GM12878 (cell line): Measurements from ENCODE around the gene EPS8. TPM values are rescaled to one million over a fixed set of nuclear protein-coding genes. Genes with fewer than 3 reads are reported as not detected.

Experiments used
- ATAC-seq: fragments of 200-7000 bp; cut with Tn5 transposase; 3 replicates; pipeline ENCODE4 v1.9.1; 2020; ENCODE audit warnings: mild to moderate bottlenecking, moderate library complexity
- BruUV-seq: library from RNA; stranded (reverse); fragments of 400-500 nt; replicated peaks from 2 replicates; lab custom pipeline; 2021; lab: Mats Ljungman, UMichigan
- CTCF ChIA-PET: fragments of 300-600 bp; sonication (Branson Sonifier 250); formaldehyde crosslinking; extraction: SDS; loops from one replicate; lab custom pipeline; 2021; ENCODE audit warnings: inconsistent platforms; lab: Yijun Ruan, JAX
- POLR2A ChIA-PET: fragments of 350-600 bp; formaldehyde crosslinking; extraction: SDS; loops from one replicate; lab custom pipeline; 2021; ENCODE audit warnings: inconsistent platforms; lab: Charles Lee
- RAD21 ChIA-PET: fragments of 300-600 bp; sonication (Branson Sonifier 250); formaldehyde crosslinking; loops from one replicate; lab custom pipeline; 2023; ENCODE audit warnings: antibody characterized with exemption; ENCODE audit not compliant: unreplicated experiment; lab: Charles Lee
- SMC1A ChIA-PET: fragments of 300-600 bp; sonication (Branson Sonifier 250); formaldehyde crosslinking; loops from one replicate; lab custom pipeline; 2023; ENCODE audit not compliant: unreplicated experiment, uncharacterized antibody; lab: Charles Lee
- DNase-seq: peaks from one replicate; pipeline ENCODE4 v3.0.0-alpha.2; 2011; ENCODE audit warnings: low read depth, low spot score
- FAIRE-seq: peaks from 3 replicates; lab custom pipeline; 2011; peaks lifted over from hg19 to GRCh38; lab: Jason Lieb, UNC
- H2AFZ ChIP-seq: 2 replicates; pipeline ENCODE4 v1.6.0; 2011; ENCODE audit warnings: low read depth, low read length, control low read depth; ENCODE audit not compliant: control insufficient read depth
- H3K27ac ChIP-seq: 2 replicates; pipeline ENCODE4 v1.5.1; 2011; ENCODE audit warnings: control low read depth; ENCODE audit not compliant: control insufficient read depth, insufficient read depth
- H3K27me3 ChIP-seq, 2 experiments: replicated peaks in 1 of 2; 2 replicates each; pipeline versions ENCODE4 v1.6.0 to v1.6.1; 2011; ENCODE audit warnings: low read length in 1 of 2; ENCODE audit not compliant: control insufficient read depth in 2 of 2, insufficient read depth in 2 of 2
- H3K36me3 ChIP-seq, 2 experiments: 2 replicates each; pipeline ENCODE4 v1.5.1; 2011; ENCODE audit warnings: low read length in 1 of 2; ENCODE audit not compliant: control insufficient read depth in 2 of 2, insufficient read depth in 2 of 2
- H3K4me1 ChIP-seq: 2 replicates; pipeline ENCODE4 v1.6.1; 2011; ENCODE audit warnings: mild to moderate bottlenecking, low read length, moderate library complexity, mixed read lengths; ENCODE audit not compliant: control insufficient read depth, insufficient read depth
- H3K4me2 ChIP-seq: 2 replicates; pipeline ENCODE4 v1.6.0; 2011; ENCODE audit warnings: control low read depth; ENCODE audit not compliant: control insufficient read depth, insufficient read depth
- H3K4me3 ChIP-seq: fragments of 200-600 bp; sonication (generic); 2 replicates; pipeline ENCODE4 v1.5.1; 2016
- H3K79me2 ChIP-seq: 2 replicates; pipeline ENCODE4 v1.6.0; 2011; ENCODE audit warnings: low read length; ENCODE audit not compliant: control insufficient read depth, insufficient read depth
- H3K9ac ChIP-seq: 2 replicates; pipeline ENCODE4 v1.8.0; 2011; ENCODE audit warnings: low read length, control low read depth, mixed read lengths; ENCODE audit not compliant: control insufficient read depth, insufficient read depth
- H3K9me3 ChIP-seq: replicated peaks from 3 replicates; pipeline ENCODE4 v1.5.1; 2011; ENCODE audit warnings: mild to moderate bottlenecking, low read length; ENCODE audit not compliant: control insufficient read depth, insufficient read depth
- H4K20me1 ChIP-seq: 2 replicates; pipeline ENCODE4 v1.6.0; 2011; ENCODE audit not compliant: control insufficient read depth, insufficient read depth
- ASH2L ChIP-seq: fragments of 300-600, 200-600 bp; sonication (generic); IDR thresholded peaks from 2 replicates; pipeline ENCODE4 v1.6.1; 2017; ENCODE audit warnings: low read depth, mild to moderate bottlenecking, borderline replicate concordance
- BCL11A ChIP-seq: IDR thresholded peaks from 2 replicates; pipeline ENCODE4 v1.6.1; 2011; ENCODE audit warnings: low read depth, low read length
- CBX5 ChIP-seq: sonication (generic); IDR thresholded peaks from 2 replicates; pipeline ENCODE4 v1.6.1; 2016; ENCODE audit warnings: low read depth, moderate library complexity, mild to moderate bottlenecking, inconsistent platforms
- EED ChIP-seq: sonication (generic); IDR thresholded peaks from 2 replicates; pipeline ENCODE4 v1.6.1; 2016; ENCODE audit warnings: antibody characterized with exemption, low read depth
- EGR1 ChIP-seq, 2 experiments: IDR thresholded peaks; 1 replicate in 1 of 2; 2 replicates in 1 of 2; pipeline ENCODE4 v1.6.1; 2011 to 2012; ENCODE audit warnings: low read depth in 2 of 2, low read length in 2 of 2, borderline replicate concordance in 1 of 2, mild to moderate bottlenecking in 1 of 2, moderate library complexity in 1 of 2
- IRF4 ChIP-seq: IDR thresholded peaks from 2 replicates; pipeline ENCODE4 v1.6.1; 2011; ENCODE audit warnings: low read depth, low read length
- MTA3 ChIP-seq: IDR thresholded peaks from 2 replicates; pipeline ENCODE4 v1.6.1; 2012; ENCODE audit warnings: low read length, inconsistent platforms, borderline replicate concordance
- POU2F2 ChIP-seq: IDR thresholded peaks from 3 replicates; pipeline ENCODE4 v1.6.1; 2011; ENCODE audit warnings: low read depth, mild to moderate bottlenecking, low read length, borderline replicate concordance
- SIX5 ChIP-seq: IDR thresholded peaks from 2 replicates; pipeline ENCODE4 v1.6.1; 2011; ENCODE audit warnings: mild to moderate bottlenecking, low read depth, low read length, moderate library complexity; ENCODE audit not compliant: severe bottlenecking
- SMAD5 ChIP-seq: IDR thresholded peaks from 2 replicates; pipeline ENCODE4 v1.6.1; 2016; ENCODE audit warnings: antibody characterized with exemption, low read depth
- SPI1 ChIP-seq: IDR thresholded peaks from 2 replicates; pipeline ENCODE4 v1.6.1; 2011; ENCODE audit warnings: low read depth, mild to moderate bottlenecking, low read length, moderate library complexity, borderline replicate concordance; ENCODE audit not compliant: insufficient read depth
- STAT1 ChIP-seq: fragments of 450-650 bp; conservative IDR thresholded peaks from 2 replicates; pipeline ENCODE4 v1.6.1; 2014; ENCODE audit warnings: antibody characterized with exemption, mild to moderate bottlenecking
- SUZ12 ChIP-seq: fragments of 200-600 bp; sonication (generic); IDR thresholded peaks from one replicate; pipeline ENCODE4 v1.6.1; 2018; ENCODE audit warnings: antibody characterized with exemption, mild to moderate bottlenecking; ENCODE audit not compliant: unreplicated experiment
- TAF1 ChIP-seq: IDR thresholded peaks from 2 replicates; pipeline ENCODE4 v1.6.1; 2011; ENCODE audit warnings: mild to moderate bottlenecking, low read depth, low read length, borderline replicate concordance
- WGBS: methylation state at CpG from one replicate; pipeline ENCODE4 v1.1.6; 2016; ENCODE audit warnings: low lambda C conversion rate; ENCODE audit not compliant: insufficient replicate concordance, insufficient coverage; ENCODE audit errors: missing lambda C conversion rate; 5-methylcytosine and 5-hydroxymethylcytosine counted together
- in situ Hi-C: fragments of 300-500 bp; cut with MboI; formaldehyde crosslinking; loops from 9 replicates; pipeline ENCODE4 v1.14.3; 2018; ENCODE audit warnings: mixed read lengths
- intact Hi-C: fragments of 100-400 bp; cut with micrococcal nuclease; formaldehyde crosslinking; loops from one replicate; pipeline ENCODE4 v1.14.2; 2022; ENCODE audit not compliant: unreplicated experiment
- polyA plus RNA-seq, 11 experiments: library from polyadenylated mRNA; depleted of rRNA in 4 of 11; unstranded in 6 of 11; stranded (reverse) in 5 of 11; fragments of >200 nt; fragmentation: Nextera tagmentation in 4 of 11; fragmentation: Illumina TruSeq in 1 of 11; extraction: Ambion mirVana in 4 of 11; extraction: Trizol in 1 of 11; gene quantifications; 1 replicate in 1 of 11; 2 replicates in 10 of 11; pipeline versions ENCODE4 v1.2.1 to v1.2.3, GENCODE V29; 2011 to 2016; ENCODE audit warnings: inconsistent platforms in 2 of 11, missing spikeins in 2 of 11, low read depth in 1 of 11
- total RNA-seq, 4 experiments: library from RNA; depleted of rRNA in 3 of 4; stranded (reverse); fragments of >200 nt in 3 of 4; fragmentation: Illumina TruSeq in 1 of 4; extraction: Trizol in 1 of 4; gene quantifications; 2 replicates each; pipeline versions ENCODE4 v1.2.1 to v1.2.3, GENCODE V29; 2013 to 2021
- TF ChIP-seq, protein P1 (sequence below): fragments of 450-650 bp; formaldehyde crosslinking; IDR thresholded peaks from 2 replicates; pipeline ENCODE4 v1.5.0; 2022; ENCODE audit warnings: mild to moderate bottlenecking, missing genetic modification characterization
- TF ChIP-seq, protein P2 (sequence below): IDR thresholded peaks from 2 replicates; pipeline ENCODE4 v1.6.1; 2012; ENCODE audit warnings: low read depth, low read length, improper control_type of control experiment

The EPS8 gene
- total and polyA plus RNA-seq, 10 of the 15 experiments (the other 5 are each of a cell fraction or from before 2014, with no cell fraction given): 1.3 to 127 (median 3.4) TPM

GRCh38 chr12:15605881-15606590 lies 183.2 kb downstream of the EPS8 start:
- no TSS peak for BruUV-seq
- TF ChIP-seq STAT1 (no peak), BCL11A (no peak), TAF1 (no peak), SUZ12 (no peak), EED (no peak), IRF4 (no peak), ASH2L (no peak), EGR1 (IDR thresholded peaks at IDR 0.05; ENCODE audit: borderline replicate concordance in 1 of 2, low read depth in 2 of 2, low read length in 2 of 2) (no peak), SPI1 (no peak), POU2F2 (no peak), SMAD5 (no peak), CBX5 (no peak), MTA3 (no peak), SIX5 (no peak)
- TF ChIP-seq, protein P1, sequence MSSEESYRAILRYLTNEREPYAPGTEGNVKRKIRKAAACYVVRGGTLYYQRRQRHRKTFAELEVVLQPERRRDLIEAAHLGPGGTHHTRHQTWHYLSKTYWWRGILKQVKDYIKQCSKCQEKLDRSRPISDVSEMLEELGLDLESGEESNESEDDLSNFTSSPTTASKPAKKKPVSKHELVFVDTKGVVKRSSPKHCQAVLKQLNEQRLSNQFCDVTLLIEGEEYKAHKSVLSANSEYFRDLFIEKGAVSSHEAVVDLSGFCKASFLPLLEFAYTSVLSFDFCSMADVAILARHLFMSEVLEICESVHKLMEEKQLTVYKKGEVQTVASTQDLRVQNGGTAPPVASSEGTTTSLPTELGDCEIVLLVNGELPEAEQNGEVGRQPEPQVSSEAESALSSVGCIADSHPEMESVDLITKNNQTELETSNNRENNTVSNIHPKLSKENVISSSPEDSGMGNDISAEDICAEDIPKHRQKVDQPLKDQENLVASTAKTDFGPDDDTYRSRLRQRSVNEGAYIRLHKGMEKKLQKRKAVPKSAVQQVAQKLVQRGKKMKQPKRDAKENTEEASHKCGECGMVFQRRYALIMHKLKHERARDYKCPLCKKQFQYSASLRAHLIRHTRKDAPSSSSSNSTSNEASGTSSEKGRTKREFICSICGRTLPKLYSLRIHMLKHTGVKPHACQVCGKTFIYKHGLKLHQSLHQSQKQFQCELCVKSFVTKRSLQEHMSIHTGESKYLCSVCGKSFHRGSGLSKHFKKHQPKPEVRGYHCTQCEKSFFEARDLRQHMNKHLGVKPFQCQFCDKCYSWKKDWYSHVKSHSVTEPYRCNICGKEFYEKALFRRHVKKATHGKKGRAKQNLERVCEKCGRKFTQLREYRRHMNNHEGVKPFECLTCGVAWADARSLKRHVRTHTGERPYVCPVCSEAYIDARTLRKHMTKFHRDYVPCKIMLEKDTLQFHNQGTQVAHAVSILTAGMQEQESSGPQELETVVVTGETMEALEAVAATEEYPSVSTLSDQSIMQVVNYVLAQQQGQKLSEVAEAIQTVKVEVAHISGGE: no peak
- TF ChIP-seq, protein P2, sequence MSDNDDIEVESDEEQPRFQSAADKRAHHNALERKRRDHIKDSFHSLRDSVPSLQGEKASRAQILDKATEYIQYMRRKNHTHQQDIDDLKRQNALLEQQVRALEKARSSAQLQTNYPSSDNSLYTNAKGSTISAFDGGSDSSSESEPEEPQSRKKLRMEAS: no peak
- TF ChIP-seq, all 136 proteins: peak for 0
- FAIRE-seq: no peak
- no peak for DNase-seq
- Histone ChIP-seq H4K20me1 (no peaks in the 10 kb centered on the region), H3K9me3 (no peaks in the 10 kb centered on the region), H3K27me3 (no peaks in the 10 kb centered on the region), H3K27ac (no peak overlapping the region), H3K79me2 (no peaks in the 10 kb centered on the region), H3K9ac (no peak overlapping the region), H2AFZ (no peak overlapping the region), H3K36me3 (no peaks in the 10 kb centered on the region), H3K4me3 (no peak overlapping the region), H3K4me2 (no peak overlapping the region), H3K4me1 (no peaks in the 10 kb centered on the region)
- ChIA-PET POLR2A (no interaction called here), SMC1A (interaction anchor here (1.1 to 1.2 kb wide), 4 partner anchors 11 to 257 kb away, joined by 3 to 5 read pairs (median 3); no protein-coding TSS in a partner anchor), RAD21 (interaction anchor here (0.8 kb wide), 1 partner anchor 21 kb away, joined by 3 read pairs; no protein-coding TSS in a partner anchor), CTCF (interaction anchor here (0.9 to 2.6 kb wide), 4 partner anchors 14 to 252 kb away, joined by 3 to 8 read pairs (median 3); no protein-coding TSS in a partner anchor)
- in situ Hi-C loops: no loop called here
- ATAC-seq: no peak
- intact Hi-C loops: no loop called here
- WGBS: 72% methylated on average over 10 of the region's 10 CpGs
